SIG-M5 (cell line): ENCODE measurements around the gene IPO4.
A peak's percentile ranks its signal among the peaks of the same experiment; 100 is the strongest.

ENCODE experiments used
- DNase-seq: peaks from one replicate; lab custom pipeline; 2025; lab: John Stamatoyannopoulos, UW

Gene IPO4

GRCh38 chr14:24172261-24172860 is 16.3 kb downstream of the IPO4 start:
- DNase-seq, result no peak

- no peak for DNase-seq
Measured at GRCh38 chr14:24171422-24172260, 17.0 kb downstream of the IPO4 start, which contains the start of gene REC8. REC8 (plus strand) TSS chr14:24172080; CDS start chr14:24172553, 473 bp downstream.

GRCh38 chr14:24167469-24168114 is 21.0 kb downstream of the IPO4 start:
- DNase-seq, result no peak

GRCh38 chr14:24165785-24166184 is 22.8 kb downstream of the IPO4 start:
- no peak for DNase-seq

GRCh38 chr14:24164518-24164991 is 24.1 kb downstream of the IPO4 start:
- no peak for DNase-seq

DNA sequence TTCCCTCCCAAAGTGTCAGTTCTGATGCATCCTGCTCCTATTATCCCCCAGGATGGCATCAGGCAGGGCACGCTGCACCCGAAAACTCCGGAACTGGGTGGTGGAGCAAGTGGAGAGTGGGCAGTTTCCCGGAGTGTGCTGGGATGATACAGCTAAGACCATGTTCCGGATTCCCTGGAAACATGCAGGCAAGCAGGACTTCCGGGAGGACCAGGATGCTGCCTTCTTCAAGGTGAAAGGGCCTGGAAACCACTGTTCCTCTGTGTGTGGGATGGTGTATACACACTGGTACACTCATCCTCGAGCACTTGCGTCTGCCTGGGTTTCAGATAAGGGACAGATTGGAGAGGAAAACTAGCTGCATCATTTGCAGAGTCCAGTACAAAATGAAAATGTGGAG is 26.5 kb downstream of the IPO4 start:
- DNase-seq, result no peak

DNA sequence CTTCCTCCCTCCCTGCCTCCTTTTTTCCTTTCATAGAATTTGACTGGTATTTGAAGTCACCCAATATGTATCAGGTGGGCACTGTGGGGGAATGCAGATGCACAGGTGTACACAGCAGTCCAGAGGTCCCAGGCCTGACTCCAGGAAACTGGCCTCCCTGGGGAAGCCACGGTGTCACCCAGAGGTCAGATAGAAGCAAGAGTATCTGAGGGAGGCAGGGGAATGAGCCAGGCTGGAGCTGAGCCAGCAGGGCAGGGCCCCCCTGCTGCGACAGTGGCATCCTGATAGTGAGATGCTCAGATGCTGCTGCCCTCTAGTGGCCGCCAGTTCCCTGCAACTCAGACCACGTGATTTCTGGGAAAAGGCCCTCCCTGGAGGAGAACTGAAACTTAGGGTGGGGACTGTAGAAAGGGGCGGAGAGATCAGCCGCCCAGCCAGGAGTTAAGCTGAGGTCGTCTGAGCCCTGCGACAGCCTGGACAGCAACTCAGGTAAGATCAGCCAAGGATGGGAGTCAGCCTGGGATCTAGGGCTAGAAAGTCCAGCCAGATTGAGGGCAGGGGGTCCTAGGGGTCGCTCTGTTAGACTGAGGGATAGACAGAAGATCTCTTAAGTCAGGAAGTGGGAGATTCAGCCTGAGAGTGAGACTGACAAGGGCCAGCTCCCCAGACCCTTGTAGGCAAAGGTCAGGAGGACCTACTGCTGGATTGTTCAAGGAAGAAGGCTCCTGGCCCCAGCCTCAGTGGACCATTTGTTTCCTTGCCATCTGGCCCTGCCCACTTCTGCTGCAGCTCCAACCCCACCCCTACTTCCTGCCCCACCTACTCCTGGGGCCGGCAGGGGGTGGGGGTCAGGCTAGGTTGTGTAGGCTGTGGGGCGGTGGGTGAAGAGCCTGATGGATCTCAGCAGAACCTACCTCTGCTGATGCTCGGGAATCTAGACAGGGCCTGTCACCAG is 27.5 kb downstream of the IPO4 start, which contains the start of gene IRF9:
Gene IRF9 (plus strand): TSS at position 416 of the 955 bp plus-strand sequence. CDS start 880 bp downstream, outside the sequence.
- DNase-seq, result peak; percentile 69

- no peak for DNase-seq
Measured at GRCh38 chr14:24160499-24160849, 28.1 kb downstream of the IPO4 start.

DNA sequence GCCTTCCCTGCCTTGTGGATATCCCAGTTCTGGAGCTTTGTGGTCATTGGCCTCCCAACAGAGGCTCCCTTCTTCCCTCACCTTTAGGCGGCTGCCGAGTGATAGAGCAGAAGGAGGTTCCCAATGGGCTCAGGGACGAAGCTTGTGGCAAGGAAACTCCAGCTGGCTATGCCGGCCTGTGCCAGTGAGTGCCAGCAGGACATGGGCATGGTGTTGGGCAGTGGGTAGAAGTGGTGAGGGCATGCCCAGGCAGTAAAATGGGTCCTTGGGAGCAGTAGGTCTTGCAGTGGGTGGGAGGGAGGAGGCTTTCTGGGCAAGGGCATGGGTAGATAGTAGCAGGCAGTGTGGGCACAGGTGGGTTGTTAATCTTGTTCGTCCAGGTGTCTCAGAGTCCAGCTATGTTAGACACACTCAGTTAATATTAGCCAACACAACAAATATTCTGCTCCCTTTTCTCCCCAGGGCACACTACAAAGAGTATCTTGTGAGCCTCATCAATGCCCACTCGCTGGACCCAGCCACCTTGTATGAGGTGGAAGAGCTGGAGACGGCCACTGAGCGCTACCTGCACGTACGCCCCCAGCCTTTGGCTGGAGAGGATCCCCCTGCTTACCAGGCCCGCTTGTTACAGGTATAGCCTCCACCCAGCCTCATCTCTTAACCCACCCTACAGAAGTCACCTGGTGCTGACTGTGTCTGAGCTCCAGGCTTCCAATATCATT is 28.7 kb downstream of the IPO4 start:
- DNase-seq, result no peak

- DNase-seq, result no peak
Measured at GRCh38 chr14:24157331-24157730, 31.3 kb downstream of the IPO4 start.

GRCh38 chr14:24156840-24157239 is 31.8 kb downstream of the IPO4 start:
- no peak for DNase-seq

DNA sequence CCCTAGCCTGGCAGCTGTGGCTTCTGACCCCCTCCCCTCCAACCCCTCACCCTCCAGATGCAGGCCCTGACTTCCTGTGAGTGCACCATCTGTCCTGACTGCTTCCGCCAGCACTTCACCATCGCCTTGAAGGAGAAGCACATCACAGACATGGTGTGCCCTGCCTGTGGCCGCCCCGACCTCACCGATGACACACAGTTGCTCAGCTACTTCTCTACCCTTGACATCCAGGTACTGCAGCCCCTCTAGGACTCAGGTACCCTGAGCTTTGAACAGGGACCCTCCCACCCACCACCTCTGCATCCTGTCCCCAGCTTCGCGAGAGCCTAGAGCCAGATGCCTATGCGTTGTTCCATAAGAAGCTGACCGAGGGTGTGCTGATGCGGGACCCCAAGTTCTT is 33.5 kb downstream of the IPO4 start:
- DNase-seq, result no peak

DNA sequence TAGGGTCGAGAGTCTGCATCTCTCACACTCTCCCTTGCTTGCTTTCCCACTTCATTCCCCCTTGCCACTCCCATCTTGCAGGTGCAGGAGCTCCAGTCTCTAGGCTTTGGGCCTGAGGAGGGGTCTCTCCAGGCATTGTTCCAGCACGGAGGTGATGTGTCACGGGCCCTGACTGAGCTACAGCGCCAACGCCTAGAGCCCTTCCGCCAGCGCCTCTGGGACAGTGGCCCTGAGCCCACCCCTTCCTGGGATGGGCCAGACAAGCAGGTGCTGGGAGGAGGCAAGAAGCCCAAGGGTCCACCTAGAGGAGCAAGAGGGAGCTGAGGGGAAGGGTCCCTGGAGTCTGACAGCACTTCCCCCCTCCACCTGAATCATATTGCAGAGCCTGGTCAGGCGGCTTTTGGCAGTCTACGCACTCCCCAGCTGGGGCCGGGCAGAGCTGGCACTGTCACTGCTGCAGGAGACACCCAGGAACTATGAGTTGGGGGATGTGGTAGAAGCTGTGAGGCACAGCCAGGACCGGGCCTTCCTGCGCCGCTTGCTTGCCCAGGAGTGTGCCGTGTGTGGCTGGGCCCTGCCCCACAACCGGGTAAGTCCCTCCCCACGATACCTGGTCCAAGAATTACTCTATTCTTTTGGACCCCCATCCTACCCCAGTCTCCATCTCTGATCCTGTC is 37.1 kb downstream of the IPO4 start:
- no peak for DNase-seq

DNA sequence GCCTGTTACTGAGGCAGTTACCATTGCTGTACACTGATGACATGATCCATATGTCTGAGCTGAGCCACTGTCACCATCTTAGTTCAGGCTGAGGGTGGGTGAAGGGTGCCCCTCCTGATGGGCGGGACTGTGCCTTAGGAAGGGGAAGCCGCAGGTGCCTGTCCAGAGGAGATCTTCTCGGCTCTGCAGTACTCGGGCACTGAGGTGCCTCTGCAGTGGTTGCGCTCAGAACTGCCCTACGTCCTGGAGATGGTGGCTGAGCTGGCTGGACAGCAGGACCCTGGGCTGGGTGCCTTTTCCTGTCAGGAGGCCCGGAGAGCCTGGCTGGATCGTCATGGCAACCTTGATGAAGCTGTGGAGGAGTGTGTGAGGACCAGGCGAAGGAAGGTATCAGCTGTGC is 37.6 kb downstream of the IPO4 start:
- no peak for DNase-seq

GRCh38 chr14:24150567-24150966 is 38.0 kb downstream of the IPO4 start:
- no peak for DNase-seq

GRCh38 chr14:24150061-24150460 is 38.6 kb downstream of the IPO4 start:
- no peak for DNase-seq

GRCh38 chr14:24149302-24149969 is 39.2 kb downstream of the IPO4 start:
- no peak for DNase-seq

DNA sequence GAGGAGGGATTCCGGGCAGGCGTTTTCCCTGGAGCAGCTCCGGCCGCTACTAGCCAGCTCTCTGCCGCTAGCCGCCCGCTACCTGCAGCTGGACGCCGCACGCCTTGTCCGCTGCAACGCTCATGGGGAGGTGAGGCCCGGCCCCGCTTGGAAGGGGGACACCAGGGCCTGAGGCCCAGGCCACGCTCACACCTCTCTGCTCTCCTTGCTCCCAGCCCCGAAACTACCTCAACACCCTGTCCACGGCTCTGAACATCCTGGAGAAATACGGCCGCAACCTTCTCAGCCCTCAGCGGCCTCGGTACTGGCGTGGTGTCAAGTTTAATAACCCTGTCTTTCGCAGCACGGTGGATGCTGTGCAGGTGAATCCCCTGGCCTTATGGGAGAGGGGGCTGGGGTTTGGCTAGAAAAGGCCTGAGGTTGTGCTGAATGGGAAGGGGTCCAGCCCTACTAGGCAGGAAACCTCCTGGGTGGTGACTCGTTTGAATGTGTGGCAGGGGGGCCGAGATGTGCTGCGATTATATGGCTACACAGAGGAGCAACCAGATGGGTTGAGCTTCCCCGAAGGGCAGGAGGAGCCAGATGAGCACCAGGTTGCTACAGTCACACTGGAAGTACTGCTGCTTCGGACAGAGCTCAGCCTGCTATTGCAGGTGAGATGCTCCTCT is 40.7 kb downstream of the IPO4 start:
- DNase-seq, result no peak
